ENCODE results near the gene RAB27B. TPM values are rescaled to one million over a fixed set of nuclear protein-coding genes. Genes with fewer than 3 reads are reported as not detected.
"Not testable (repeated sequence)": the region's sequence is repeated elsewhere in the genome, so short reads cannot be mapped to it uniquely, and the experiment has no call there.

Gene RAB27B
- total RNA-seq, 2 donors from 2014 or later: 0.11 to 1.1 TPM

GRCh38 chr18:54806526-54806925, 21.8 kb upstream of the RAB27B start:
- DNase-seq (ENCODE audit: low spot score): no peak
- no peaks in the 10 kb centered on the region for H3K9me3 ChIP-seq
- H3K4me1 ChIP-seq: no peaks in the 10 kb centered on the region
- no peaks in the 10 kb centered on the region for H3K27me3 ChIP-seq
- TF ChIP-seq, protein P1, sequence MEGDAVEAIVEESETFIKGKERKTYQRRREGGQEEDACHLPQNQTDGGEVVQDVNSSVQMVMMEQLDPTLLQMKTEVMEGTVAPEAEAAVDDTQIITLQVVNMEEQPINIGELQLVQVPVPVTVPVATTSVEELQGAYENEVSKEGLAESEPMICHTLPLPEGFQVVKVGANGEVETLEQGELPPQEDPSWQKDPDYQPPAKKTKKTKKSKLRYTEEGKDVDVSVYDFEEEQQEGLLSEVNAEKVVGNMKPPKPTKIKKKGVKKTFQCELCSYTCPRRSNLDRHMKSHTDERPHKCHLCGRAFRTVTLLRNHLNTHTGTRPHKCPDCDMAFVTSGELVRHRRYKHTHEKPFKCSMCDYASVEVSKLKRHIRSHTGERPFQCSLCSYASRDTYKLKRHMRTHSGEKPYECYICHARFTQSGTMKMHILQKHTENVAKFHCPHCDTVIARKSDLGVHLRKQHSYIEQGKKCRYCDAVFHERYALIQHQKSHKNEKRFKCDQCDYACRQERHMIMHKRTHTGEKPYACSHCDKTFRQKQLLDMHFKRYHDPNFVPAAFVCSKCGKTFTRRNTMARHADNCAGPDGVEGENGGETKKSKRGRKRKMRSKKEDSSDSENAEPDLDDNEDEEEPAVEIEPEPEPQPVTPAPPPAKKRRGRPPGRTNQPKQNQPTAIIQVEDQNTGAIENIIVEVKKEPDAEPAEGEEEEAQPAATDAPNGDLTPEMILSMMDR (IDR thresholded peaks at IDR 0.05): no peak
- no peaks in the 10 kb centered on the region for H3K36me3 ChIP-seq
- no peak overlapping the region for H3K4me3 ChIP-seq
- no peak overlapping the region for H3K27ac ChIP-seq

DNA sequence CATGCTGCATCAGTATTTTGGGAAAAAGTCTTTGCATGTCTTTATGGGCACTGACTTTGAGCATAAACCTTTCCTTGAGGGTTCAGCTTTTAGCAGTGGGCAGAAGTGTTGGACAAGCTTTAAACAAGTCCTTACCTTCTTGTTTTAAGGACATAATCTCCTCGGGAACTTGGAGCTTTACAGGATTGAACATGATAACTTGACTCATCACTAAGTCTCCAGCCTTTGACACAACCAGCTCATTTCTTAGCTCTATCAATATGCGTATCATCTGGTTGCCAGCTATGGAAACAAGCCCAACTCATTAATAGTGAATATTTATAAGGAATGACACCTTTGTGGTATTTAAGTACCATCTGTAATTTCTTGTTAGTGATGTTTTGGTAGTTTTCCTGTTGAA, 21.0 kb upstream of the RAB27B start:
- no peak for DNase-seq (ENCODE audit: low spot score)
- Histone ChIP-seq H3K4me3 (no peak overlapping the region), H3K27me3 (no peaks in the 10 kb centered on the region), H3K27ac (no peak overlapping the region), H3K36me3 (no peaks in the 10 kb centered on the region), H3K9me3 (no peaks in the 10 kb centered on the region), H3K4me1 (no peaks in the 10 kb centered on the region)
- TF ChIP-seq, protein P1 (IDR thresholded peaks at IDR 0.05): no peak

DNA sequence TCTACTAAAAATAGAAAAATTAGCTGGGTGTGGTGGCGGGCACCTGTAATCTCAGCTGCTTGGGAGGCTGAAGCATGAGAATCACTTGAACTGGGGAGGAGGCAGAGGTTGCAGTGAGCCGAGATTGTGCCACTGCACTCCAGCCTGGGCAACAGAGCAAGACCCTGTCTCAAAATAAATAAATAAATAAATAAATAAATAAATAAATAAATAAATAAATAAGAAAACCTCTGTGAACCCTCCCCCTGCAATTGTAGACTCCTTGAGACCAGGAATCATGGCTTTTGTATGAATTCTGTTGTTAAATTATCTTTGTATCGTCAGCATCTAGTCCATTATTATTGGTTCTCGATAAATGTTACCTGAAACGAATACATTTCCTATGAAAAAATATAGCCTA, 17.6 kb upstream of the RAB27B start:
- H3K36me3 ChIP-seq; H3K27me3 ChIP-seq; DNase-seq (ENCODE audit: low spot score); H3K9me3 ChIP-seq; H3K4me1 ChIP-seq; H3K4me3 ChIP-seq; H3K27ac ChIP-seq: not testable (repeated sequence)

DNA sequence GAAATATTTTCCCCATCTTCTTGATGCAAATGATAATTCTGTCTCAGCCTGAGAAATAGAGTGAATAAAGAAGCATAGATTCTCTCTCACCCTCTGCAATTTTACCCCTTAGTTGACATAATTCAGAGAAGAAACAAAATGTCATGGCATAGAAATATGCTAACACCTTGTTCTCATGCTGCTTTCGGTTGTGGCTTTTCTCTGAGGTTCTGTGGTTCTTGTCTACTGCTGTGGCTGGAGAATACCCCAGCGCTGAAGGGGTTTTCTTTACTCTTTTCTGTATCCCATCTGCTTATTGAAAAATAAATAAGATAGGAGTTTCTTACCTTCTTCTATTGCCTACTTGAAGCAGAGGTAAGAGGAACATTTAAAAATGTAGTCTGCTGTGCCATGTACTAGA, 15.4 kb upstream of the RAB27B start:
- no peaks in the 10 kb centered on the region for H3K27me3 ChIP-seq
- TF ChIP-seq, protein P1 (IDR thresholded peaks at IDR 0.05): no peak
- no peaks in the 10 kb centered on the region for H3K36me3 ChIP-seq
- H3K9me3 ChIP-seq: no peaks in the 10 kb centered on the region
- H3K4me1 ChIP-seq: no peaks in the 10 kb centered on the region
- no peak overlapping the region for H3K27ac ChIP-seq
- H3K4me3 ChIP-seq: no peak overlapping the region
- DNase-seq (ENCODE audit: low spot score): no peak

DNA sequence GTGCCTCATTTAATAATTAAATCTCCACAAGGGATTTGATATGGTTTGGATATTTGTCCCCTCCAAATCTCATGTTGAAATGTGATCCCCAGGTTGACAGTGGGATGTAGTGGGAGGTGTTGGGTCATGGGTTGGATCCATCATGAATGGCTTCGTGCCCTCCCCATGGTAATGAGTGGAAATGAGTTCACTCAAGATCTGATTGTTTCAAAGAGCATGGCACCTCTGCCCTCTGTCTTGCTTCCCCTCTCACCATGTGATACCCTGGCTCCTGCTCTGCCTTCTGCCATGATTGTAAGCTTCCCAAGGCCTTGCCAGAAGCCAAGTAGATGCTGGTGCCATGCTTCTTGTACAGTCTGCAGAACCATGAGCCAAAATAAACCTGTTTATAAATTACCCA, 15.0 kb upstream of the RAB27B start:
- DNase-seq (ENCODE audit: low spot score): no peak
- H3K4me3 ChIP-seq: no peak overlapping the region
- no peak overlapping the region for H3K27ac ChIP-seq
- no peaks in the 10 kb centered on the region for H3K27me3 ChIP-seq
- H3K4me1 ChIP-seq: no peaks in the 10 kb centered on the region
- TF ChIP-seq, protein P1 (IDR thresholded peaks at IDR 0.05): no peak
- H3K36me3 ChIP-seq: no peaks in the 10 kb centered on the region
- H3K9me3 ChIP-seq: no peaks in the 10 kb centered on the region

- Histone ChIP-seq H3K27ac (no peak overlapping the region), H3K9me3 (no peaks in the 10 kb centered on the region), H3K36me3 (no peaks in the 10 kb centered on the region), H3K4me1 (no peaks in the 10 kb centered on the region), H3K27me3 (no peaks in the 10 kb centered on the region), H3K4me3 (no peak overlapping the region)
- TF ChIP-seq, protein P1 (IDR thresholded peaks at IDR 0.05): no peak
- DNase-seq (ENCODE audit: low spot score): no peak
These were observed 14.2 kb upstream of the RAB27B start for GRCh38 chr18:54813977-54814565.

Measured in right atrium auricular region (tissue), 2 donors.